ENCODE data around the gene NEU2.
A peak's percentile ranks its signal among the peaks of the same experiment; 100 is the strongest.

The NEU2 gene

DNA sequence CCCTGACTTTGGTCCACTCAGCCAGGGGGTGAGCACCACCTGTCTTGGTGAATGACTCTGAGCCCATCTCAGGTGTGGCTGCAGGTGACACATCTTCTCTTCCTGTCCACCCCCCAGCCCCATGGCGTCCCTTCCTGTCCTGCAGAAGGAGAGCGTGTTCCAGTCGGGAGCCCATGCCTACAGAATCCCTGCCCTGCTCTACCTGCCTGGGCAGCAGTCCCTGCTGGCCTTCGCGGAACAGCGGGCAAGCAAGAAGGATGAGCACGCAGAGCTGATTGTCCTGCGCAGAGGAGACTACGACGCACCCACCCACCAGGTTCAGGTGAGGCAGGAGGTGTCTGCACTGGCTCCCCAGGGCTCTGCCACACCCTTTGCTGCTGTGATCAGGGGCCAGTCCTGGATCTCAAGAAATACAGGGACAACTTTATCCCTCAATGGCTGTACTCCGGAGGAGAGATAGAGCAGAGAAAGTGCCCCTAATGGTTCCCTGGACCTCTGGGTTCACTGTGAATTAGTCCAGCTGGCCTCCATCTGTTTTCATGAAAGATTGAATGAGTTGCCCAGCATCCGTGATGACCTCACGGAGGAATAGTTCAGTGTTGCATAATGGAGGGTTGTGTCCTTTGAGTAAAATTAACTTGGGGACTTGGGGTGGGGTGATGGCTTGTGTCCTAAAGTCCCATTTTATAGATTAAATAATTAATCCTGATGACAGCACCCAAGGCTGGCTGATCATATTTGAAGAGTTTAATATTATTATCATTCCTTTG is at the start of gene NEU2:
Gene NEU2, plus strand, starts transcription at position 122 of the 770 bp plus-strand sequence. Its CDS starts 0 bp downstream, at position 122.
- no CpG with 5 or more reads among the region's 13 CpGs for WGBS (ENCODE audit: insufficient coverage, insufficient read length)
- H3K36me3 ChIP-seq (ENCODE audit: control insufficient read depth, insufficient read depth, low read length) = no peaks in the 10 kb centered on the region
- no peak within 1 kb of the TSS for H3K4me3 ChIP-seq (ENCODE audit: low read length)
- H3K4me1 ChIP-seq (ENCODE audit: control insufficient read depth, insufficient read depth, low read length) = no peaks in the 10 kb centered on the region
- no peaks in the 10 kb centered on the region for H3K27me3 ChIP-seq (ENCODE audit: control insufficient read depth, insufficient read depth, low read length)
- H3K9me3 ChIP-seq (ENCODE audit: control insufficient read depth, insufficient read depth, low read length) = no peaks in the 10 kb centered on the region
- DNase-seq (ENCODE audit: low read depth, low spot score) = no peak
- H3K27ac ChIP-seq (ENCODE audit: low read length) = no peak within 1 kb of the TSS

DNA sequence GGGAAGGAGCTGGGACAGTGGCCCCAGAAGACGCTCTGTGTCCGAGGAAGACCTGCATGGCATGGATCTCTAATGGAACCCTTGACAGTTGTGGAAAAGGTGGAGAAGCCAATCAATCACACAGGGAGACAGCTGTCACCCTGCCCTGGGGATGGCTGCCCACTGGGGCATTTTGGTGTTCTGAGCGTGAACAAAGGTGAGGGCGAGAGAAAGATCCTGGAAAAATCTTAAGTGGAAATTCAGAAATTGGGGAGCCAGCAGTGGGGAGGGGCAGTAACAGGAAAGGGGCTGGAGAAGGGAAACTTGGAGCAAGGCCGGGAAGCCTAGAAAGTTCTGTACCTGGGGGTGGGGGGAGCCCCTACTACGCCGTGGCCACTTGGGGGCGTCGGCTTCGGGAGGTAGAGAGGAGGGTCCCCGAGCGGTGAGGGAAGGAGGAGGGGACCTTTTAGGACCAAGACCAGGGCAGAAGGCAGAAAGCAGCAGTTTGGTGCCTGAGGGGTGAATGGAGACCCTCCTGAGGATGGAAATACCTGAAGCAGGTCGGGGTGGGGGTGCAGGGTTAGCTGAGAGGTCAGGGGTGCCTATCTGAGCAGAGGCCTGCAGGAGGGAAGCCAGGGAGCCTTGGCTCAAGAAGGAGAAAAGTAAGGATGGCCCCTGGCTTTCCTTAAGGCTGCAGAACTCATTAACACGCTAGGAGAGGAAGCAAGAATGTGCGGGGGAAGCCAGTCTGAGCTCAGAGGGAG is 49.4 kb upstream of the NEU2 start:
- Histone ChIP-seq H3K27me3 (ENCODE audit: control insufficient read depth, insufficient read depth, low read length) (no peaks in the 10 kb centered on the region), H3K36me3 (ENCODE audit: control insufficient read depth, insufficient read depth, low read length) (no peaks in the 10 kb centered on the region), H3K4me3 (ENCODE audit: low read length) (no peak overlapping the region), H3K4me1 (ENCODE audit: control insufficient read depth, insufficient read depth, low read length) (peaks cover 7% of the 10 kb centered on the region), H3K27ac (ENCODE audit: low read length) (no peak overlapping the region), H3K9me3 (ENCODE audit: control insufficient read depth, insufficient read depth, low read length) (no peaks in the 10 kb centered on the region)
- peak; percentile 45 for DNase-seq (ENCODE audit: low read depth, low spot score)
- WGBS (ENCODE audit: insufficient coverage, insufficient read length) = no CpG with 5 or more reads among the region's 15 CpGs

DNA sequence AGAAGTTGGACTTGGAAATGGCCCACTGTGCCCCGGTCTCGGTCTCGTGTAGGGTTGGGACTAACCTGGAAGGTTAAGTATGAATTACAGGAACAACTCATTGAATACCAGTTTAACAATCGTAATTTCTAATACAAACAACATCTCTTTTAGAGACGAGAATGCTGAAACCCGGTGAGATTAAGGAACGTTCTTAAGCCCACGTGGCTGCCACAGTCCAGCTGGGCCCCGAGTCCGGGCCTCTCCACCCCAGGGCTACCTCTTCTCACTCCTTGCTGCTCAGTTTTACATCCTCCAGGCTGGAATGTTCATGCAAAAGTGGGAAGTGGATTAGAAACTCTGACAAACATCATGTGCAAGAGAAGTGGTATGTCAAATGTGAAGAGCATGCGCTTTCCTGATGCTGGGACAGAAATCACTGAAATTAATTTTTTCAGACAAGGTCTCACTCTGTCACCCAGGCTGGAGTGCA is 48.8 kb upstream of the NEU2 start:
- no CpG with 5 or more reads among the region's 11 CpGs for WGBS (ENCODE audit: insufficient coverage, insufficient read length)
- Histone ChIP-seq H3K27me3 (ENCODE audit: control insufficient read depth, insufficient read depth, low read length) (no peaks in the 10 kb centered on the region), H3K36me3 (ENCODE audit: control insufficient read depth, insufficient read depth, low read length) (no peaks in the 10 kb centered on the region), H3K4me3 (ENCODE audit: low read length) (no peak overlapping the region), H3K4me1 (ENCODE audit: control insufficient read depth, insufficient read depth, low read length) (peaks cover 7% of the 10 kb centered on the region), H3K27ac (ENCODE audit: low read length) (no peak overlapping the region), H3K9me3 (ENCODE audit: control insufficient read depth, insufficient read depth, low read length) (no peaks in the 10 kb centered on the region)
- no peak for DNase-seq (ENCODE audit: low read depth, low spot score)

DNA sequence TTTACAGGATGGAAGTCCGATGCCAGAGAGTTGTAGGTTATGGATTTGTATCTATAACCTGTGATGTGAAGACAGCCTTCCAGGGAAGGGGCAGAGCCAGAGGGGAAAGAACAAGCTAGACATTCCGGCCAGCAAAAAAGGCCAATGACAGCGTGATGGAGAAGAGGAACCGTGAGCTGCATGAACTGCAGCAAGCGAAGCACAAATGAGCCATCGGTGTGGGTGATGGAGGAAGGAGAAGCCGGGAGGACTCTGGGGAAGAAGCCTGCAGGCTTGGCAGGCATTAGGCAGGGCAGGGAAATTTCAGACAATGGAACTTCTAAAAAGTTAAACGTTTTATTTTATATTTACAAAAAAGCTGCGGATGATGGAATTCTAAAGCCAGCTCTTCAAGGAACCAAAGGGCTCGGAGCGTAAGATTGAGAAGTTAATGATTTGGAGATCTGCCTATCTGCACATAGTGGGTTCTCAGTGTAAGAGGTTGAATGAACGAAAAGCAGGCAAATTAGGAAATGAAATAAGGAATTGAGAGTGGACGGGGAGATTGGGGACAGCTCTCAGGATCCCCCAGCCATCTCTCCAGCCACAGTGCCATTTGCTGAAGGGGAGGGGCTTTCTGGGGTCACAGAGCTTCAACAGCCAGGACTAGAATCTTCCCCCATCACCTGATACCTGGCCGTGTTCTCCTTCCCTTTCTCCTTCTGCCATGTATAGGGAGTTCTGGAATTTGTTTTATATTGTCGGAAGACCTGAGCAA is 47.8 kb upstream of the NEU2 start:
- Histone ChIP-seq H3K27me3 (ENCODE audit: control insufficient read depth, insufficient read depth, low read length) (no peaks in the 10 kb centered on the region), H3K9me3 (ENCODE audit: control insufficient read depth, insufficient read depth, low read length) (no peaks in the 10 kb centered on the region), H3K4me1 (ENCODE audit: control insufficient read depth, insufficient read depth, low read length) (peaks cover 7% of the 10 kb centered on the region), H3K27ac (ENCODE audit: low read length) (no peak overlapping the region), H3K4me3 (ENCODE audit: low read length) (no peak overlapping the region), H3K36me3 (ENCODE audit: control insufficient read depth, insufficient read depth, low read length) (no peaks in the 10 kb centered on the region)
- no CpG with 5 or more reads among the region's 15 CpGs for WGBS (ENCODE audit: insufficient coverage, insufficient read length)
- DNase-seq (ENCODE audit: low read depth, low spot score) = no peak

DNA sequence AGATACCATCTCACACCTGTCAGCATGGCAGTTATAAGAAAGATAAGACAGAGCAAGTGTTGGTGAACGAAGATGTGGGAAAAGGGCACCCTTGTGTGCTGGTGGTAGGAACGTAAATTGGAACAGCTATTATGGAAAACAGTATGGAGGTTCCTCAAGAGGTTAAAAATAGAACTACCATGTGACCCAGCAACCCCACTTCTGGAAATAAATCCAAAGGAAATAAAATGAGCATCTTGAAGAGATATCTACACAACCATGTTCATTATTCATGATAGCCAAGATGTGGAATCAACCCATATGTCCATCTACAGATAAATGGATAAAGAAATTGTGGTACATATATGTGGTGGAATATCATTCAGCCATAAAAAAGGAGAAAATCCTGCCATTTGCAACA is 46.3 kb upstream of the NEU2 start:
- Histone ChIP-seq H3K4me3 (ENCODE audit: low read length) (no peak overlapping the region), H3K4me1 (ENCODE audit: control insufficient read depth, insufficient read depth, low read length) (peaks cover 6% of the 10 kb centered on the region), H3K27me3 (ENCODE audit: control insufficient read depth, insufficient read depth, low read length) (no peaks in the 10 kb centered on the region), H3K9me3 (ENCODE audit: control insufficient read depth, insufficient read depth, low read length) (no peaks in the 10 kb centered on the region), H3K36me3 (ENCODE audit: control insufficient read depth, insufficient read depth, low read length) (no peaks in the 10 kb centered on the region), H3K27ac (ENCODE audit: low read length) (no peak overlapping the region)
- WGBS (ENCODE audit: insufficient coverage, insufficient read length) = no CpG with 5 or more reads among the region's 2 CpGs
- DNase-seq (ENCODE audit: low read depth, low spot score) = no peak

DNA sequence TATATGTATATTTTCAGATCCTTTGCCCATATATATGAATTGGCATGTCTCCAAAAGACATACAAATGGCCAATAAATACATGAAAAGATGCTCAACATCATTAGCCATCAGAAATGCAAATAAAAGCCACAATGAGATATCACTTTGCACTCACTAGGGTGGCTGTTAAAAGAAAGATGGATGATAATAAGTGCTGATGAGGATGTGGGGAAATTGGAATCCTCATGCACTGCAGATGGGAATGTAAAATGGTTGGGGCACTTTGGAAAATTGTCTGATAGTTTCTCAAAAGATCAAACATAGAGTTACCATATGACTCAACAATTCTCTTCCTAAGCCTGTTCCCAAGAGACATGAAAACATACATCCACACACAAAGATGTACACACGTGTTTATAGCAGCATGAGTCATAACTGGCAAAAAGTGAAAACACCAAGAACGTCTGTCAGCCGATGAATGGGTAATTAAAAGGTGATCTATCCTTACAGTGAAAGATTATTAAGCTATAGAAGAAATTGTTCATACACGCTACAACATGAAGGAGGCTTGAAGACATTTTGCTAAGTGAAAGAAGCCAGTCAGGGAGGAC is 39.1 kb upstream of the NEU2 start:
- Histone ChIP-seq H3K36me3 (ENCODE audit: control insufficient read depth, insufficient read depth, low read length) (no peaks in the 10 kb centered on the region), H3K9me3 (ENCODE audit: control insufficient read depth, insufficient read depth, low read length) (no peaks in the 10 kb centered on the region), H3K4me3 (ENCODE audit: low read length) (no peak overlapping the region), H3K27ac (ENCODE audit: low read length) (no peak overlapping the region), H3K4me1 (ENCODE audit: control insufficient read depth, insufficient read depth, low read length) (no peaks in the 10 kb centered on the region), H3K27me3 (ENCODE audit: control insufficient read depth, insufficient read depth, low read length) (no peaks in the 10 kb centered on the region)
- no CpG with 5 or more reads among the region's 4 CpGs for WGBS (ENCODE audit: insufficient coverage, insufficient read length)
- no peak for DNase-seq (ENCODE audit: low read depth, low spot score)

DNA sequence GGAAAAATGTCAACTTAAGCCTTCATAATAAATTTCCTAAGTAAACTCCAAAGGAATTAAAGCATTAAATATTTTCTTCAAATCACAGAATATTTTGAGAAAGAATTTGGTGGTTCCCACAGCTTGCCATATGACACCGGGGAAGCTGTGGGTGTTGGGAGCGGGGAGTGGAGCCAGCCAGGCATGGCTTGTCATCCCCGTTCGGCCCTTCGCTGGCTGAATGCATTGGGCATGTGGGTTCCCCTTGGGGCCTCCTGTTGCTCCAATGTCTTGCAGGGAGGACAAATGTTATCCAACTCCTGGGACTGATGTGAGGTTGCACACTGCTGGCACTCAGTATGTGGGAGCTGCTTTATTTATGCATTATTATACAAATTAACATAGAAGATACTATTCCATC is 38.0 kb upstream of the NEU2 start:
- Histone ChIP-seq H3K36me3 (ENCODE audit: control insufficient read depth, insufficient read depth, low read length) (no peaks in the 10 kb centered on the region), H3K4me3 (ENCODE audit: low read length) (no peak overlapping the region), H3K27me3 (ENCODE audit: control insufficient read depth, insufficient read depth, low read length) (no peaks in the 10 kb centered on the region), H3K27ac (ENCODE audit: low read length) (no peak overlapping the region), H3K9me3 (ENCODE audit: control insufficient read depth, insufficient read depth, low read length) (no peaks in the 10 kb centered on the region), H3K4me1 (ENCODE audit: control insufficient read depth, insufficient read depth, low read length) (no peaks in the 10 kb centered on the region)
- no peak for DNase-seq (ENCODE audit: low read depth, low spot score)
- WGBS (ENCODE audit: insufficient coverage, insufficient read length) = no CpG with 5 or more reads among the region's 5 CpGs

DNA sequence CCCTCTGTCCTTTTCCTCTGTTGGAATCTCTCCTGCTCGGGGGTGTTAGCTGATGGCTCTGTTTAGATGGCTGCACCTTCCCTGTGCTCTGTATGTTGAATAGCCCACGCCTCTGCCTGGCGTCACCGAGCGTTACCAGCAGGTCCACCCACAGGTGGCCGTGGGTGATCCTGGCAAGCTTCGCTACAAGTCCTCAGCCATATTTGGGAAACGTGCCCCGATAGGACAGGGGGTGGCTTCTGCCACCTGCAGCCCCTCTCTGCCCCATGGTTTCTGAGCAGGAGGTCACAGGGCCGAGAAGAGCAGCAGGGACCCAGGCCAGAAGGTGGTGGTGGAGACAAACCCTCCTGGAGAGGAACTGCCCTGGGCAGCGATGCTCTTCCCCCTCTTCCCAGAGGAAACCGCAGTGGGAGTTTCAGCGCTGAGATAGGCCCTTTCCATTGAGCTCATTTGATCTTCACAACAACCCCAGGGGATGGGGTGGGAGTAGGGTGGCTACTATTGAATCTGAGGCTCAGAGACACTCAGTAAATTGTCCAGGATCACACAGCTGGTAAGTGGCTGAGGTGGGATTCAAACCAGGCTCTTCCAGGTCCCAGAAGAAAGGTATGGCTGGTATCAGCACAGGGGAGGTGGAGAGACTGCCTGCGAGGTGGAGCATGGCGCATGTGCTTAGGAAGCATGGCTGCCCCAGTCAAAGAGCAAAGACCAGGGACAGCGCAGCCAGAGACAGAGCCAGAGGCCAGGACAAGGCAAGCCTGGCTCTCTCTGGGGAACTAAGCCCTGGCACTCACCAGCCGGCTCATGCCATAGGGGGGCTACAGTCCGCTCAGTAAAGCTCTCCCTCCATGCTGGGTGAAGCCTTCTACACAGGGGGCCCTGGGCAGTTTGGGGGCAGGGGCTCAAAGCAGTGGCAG is 34.5 kb upstream of the NEU2 start:
- Histone ChIP-seq H3K27me3 (ENCODE audit: control insufficient read depth, insufficient read depth, low read length) (no peaks in the 10 kb centered on the region), H3K9me3 (ENCODE audit: control insufficient read depth, insufficient read depth, low read length) (no peaks in the 10 kb centered on the region), H3K27ac (ENCODE audit: low read length) (no peak overlapping the region), H3K4me3 (ENCODE audit: low read length) (no peak overlapping the region), H3K36me3 (ENCODE audit: control insufficient read depth, insufficient read depth, low read length) (no peaks in the 10 kb centered on the region), H3K4me1 (ENCODE audit: control insufficient read depth, insufficient read depth, low read length) (no peaks in the 10 kb centered on the region)
- DNase-seq (ENCODE audit: low read depth, low spot score) = no peak
- no CpG with 5 or more reads among the region's 18 CpGs for WGBS (ENCODE audit: insufficient coverage, insufficient read length)

DNA sequence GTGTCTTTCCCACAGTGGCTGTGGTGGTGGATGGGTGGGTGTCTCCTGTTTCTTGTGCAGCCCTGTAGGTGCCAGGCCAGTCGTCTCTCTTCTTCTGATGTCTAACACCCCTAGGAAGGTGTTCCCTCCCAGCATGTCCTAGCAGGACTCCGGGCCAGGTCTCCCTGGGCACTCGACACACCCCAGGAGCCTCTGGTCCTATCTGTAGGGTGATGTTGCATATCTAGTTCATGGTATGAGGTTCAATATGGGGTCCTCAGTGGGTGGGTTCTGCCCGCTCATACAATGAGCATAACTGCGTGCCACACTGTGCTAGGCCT is 33.8 kb upstream of the NEU2 start:
- no peaks in the 10 kb centered on the region for H3K36me3 ChIP-seq (ENCODE audit: control insufficient read depth, insufficient read depth, low read length)
- no peak for DNase-seq (ENCODE audit: low read depth, low spot score)
- no peak overlapping the region for H3K27ac ChIP-seq (ENCODE audit: low read length)
- H3K4me3 ChIP-seq (ENCODE audit: low read length) = no peak overlapping the region
- H3K4me1 ChIP-seq (ENCODE audit: control insufficient read depth, insufficient read depth, low read length) = no peaks in the 10 kb centered on the region
- WGBS (ENCODE audit: insufficient coverage, insufficient read length) = no CpG with 5 or more reads among the region's 5 CpGs
- no peaks in the 10 kb centered on the region for H3K27me3 ChIP-seq (ENCODE audit: control insufficient read depth, insufficient read depth, low read length)
- no peaks in the 10 kb centered on the region for H3K9me3 ChIP-seq (ENCODE audit: control insufficient read depth, insufficient read depth, low read length)
